ENCODE data around the gene TOX4.

- TF ChIP-seq CTCF (IDR thresholded peaks at IDR 0.05) (no peak), EZH2 (IDR thresholded peaks at IDR 0.05; ENCODE audit: borderline replicate concordance, insufficient read depth, low read depth, low read length, poor library complexity, severe bottlenecking) (no peak)
These were observed 32.6 kb downstream of the TOX4 start for GRCh38 chr14:21509432-21510143.
